Measurements from ENCODE around the gene TAS2R19.
"Not testable (repeated sequence)": the region's sequence is repeated elsewhere in the genome, so short reads cannot be mapped to it uniquely, and the experiment has no call there.

TAS2R19 gene

GRCh38 chr12:11022520-11022919 is at the start of gene TAS2R19:
TSS of gene TAS2R19 (minus strand) at chr12:11022620. CDS start at chr12:11022571, 49 bp downstream.
- no peak for DNase-seq

- DNase-seq, result no peak
Measured at GRCh38 chr12:11071414-11071813, 49.0 kb upstream of the TAS2R19 start.

- no peak for DNase-seq
Measured at GRCh38 chr12:11070999-11071398, 48.6 kb upstream of the TAS2R19 start.

GRCh38 chr12:11069854-11070365 is 47.5 kb upstream of the TAS2R19 start:
- no peak for DNase-seq

GRCh38 chr12:11067514-11067913 is 45.1 kb upstream of the TAS2R19 start:
- no peak for DNase-seq

- not testable (repeated sequence) for DNase-seq
Measured at GRCh38 chr12:11062194-11062593, 39.8 kb upstream of the TAS2R19 start, which contains the start of gene TAS2R46. TSS of gene TAS2R46 (minus strand) at chr12:11062294. CDS start at chr12:11062294, 0 bp downstream.

- DNase-seq, result no peak
Measured at GRCh38 chr12:11059784-11060183, 37.4 kb upstream of the TAS2R19 start.

- DNase-seq, result no peak
Measured at GRCh38 chr12:11059041-11059440, 36.6 kb upstream of the TAS2R19 start.

GRCh38 chr12:11055306-11055705 is 32.9 kb upstream of the TAS2R19 start:
- no peak for DNase-seq

- DNase-seq, result not testable (repeated sequence)
Measured at GRCh38 chr12:11049806-11050531, 27.5 kb upstream of the TAS2R19 start.

- not testable (repeated sequence) for DNase-seq
Measured at GRCh38 chr12:11041366-11041765, 18.9 kb upstream of the TAS2R19 start.

- DNase-seq, result no peak
Measured at GRCh38 chr12:11040162-11040561, 17.7 kb upstream of the TAS2R19 start.

GRCh38 chr12:11039171-11039570 is 16.8 kb upstream of the TAS2R19 start:
- DNase-seq, result no peak

GRCh38 chr12:11033959-11034358 is 11.5 kb upstream of the TAS2R19 start:
- DNase-seq, result not testable (repeated sequence)

- no peak for DNase-seq
Measured at GRCh38 chr12:11031307-11031706, 8.9 kb upstream of the TAS2R19 start, which contains the start of gene TAS2R31. TSS of gene TAS2R31 (minus strand) at chr12:11031407. CDS start at chr12:11031335, 72 bp downstream.

- no peak for DNase-seq
Measured at GRCh38 chr12:11026118-11026517, 3.7 kb upstream of the TAS2R19 start.

- DNase-seq, result no peak
Measured at GRCh38 chr12:11023387-11023786, 967 bp upstream of the TAS2R19 start.

- no peak for DNase-seq
Measured at GRCh38 chr12:11016937-11017336, 5.5 kb downstream of the TAS2R19 start.

- no peak for DNase-seq
Measured at GRCh38 chr12:11015775-11016430, 6.5 kb downstream of the TAS2R19 start.

GRCh38 chr12:11014234-11014633 is 8.2 kb downstream of the TAS2R19 start:
- no peak for DNase-seq

- no peak for DNase-seq
Measured at GRCh38 chr12:11007608-11008007, 14.8 kb downstream of the TAS2R19 start.

- DNase-seq, result no peak
Measured at GRCh38 chr12:10998204-10998603, 24.2 kb downstream of the TAS2R19 start, which contains the start of gene TAS2R20. TSS of gene TAS2R20 (minus strand) at chr12:10998304. CDS start at chr12:10997875, 429 bp downstream.

- DNase-seq, result no peak
Measured at GRCh38 chr12:10994307-10994706, 28.1 kb downstream of the TAS2R19 start.

- DNase-seq, result no peak
Measured at GRCh38 chr12:10989107-10989506, 33.3 kb downstream of the TAS2R19 start.
